Measurements from ENCODE around the gene TFDP2. TPM values are rescaled to one million over a fixed set of nuclear protein-coding genes. Genes with fewer than 3 reads are reported as not detected.

The TFDP2 gene
- total and polyA plus RNA-seq, 9 of the 15 experiments (the other 6 are each of a cell fraction or from before 2014, with no cell fraction given): 95.6 to 179 (median 126) TPM

- no peaks in the 10 kb centered on the region; a peak in 1 of 5 replicates for H3K4me1 ChIP-seq (replicated peaks in 1 of 2; ENCODE audit: control insufficient read depth in 2 of 2, insufficient read depth in 2 of 2, low read length in 2 of 2)
- H3K9me1 ChIP-seq (ENCODE audit: control insufficient read depth, insufficient read depth, low read length): no peaks in the 10 kb centered on the region
- DNase-seq (ENCODE audit: extremely low read depth in 1 of 4, low spot score in 3 of 4) (no peak), FAIRE-seq (no peak), ATAC-seq (no peak)
- ChIA-PET POLR2A (no interaction called here), CTCF (ENCODE audit: low intra/inter-chr PET ratio) (no interaction called here)
- H3K79me2 ChIP-seq (ENCODE audit: control insufficient read depth, insufficient read depth, low read length): peaks cover 86% of the 10 kb centered on the region
- intact Hi-C loops (cut with micrococcal nuclease): no loop called here
- H3K4me2 ChIP-seq (ENCODE audit: insufficient read depth, low read length): no peak overlapping the region
- 95% methylated on average over 1 of the region's 1 CpG for WGBS (ENCODE audit: insufficient coverage, low coverage, missing lambda C conversion rate)
- no peaks in the 10 kb centered on the region for H3K9me3 ChIP-seq (replicated peaks; ENCODE audit: control insufficient read depth, insufficient read depth, low read depth, low read length)
- H3K4me3 ChIP-seq: no peak overlapping the region
- no peaks in the 10 kb centered on the region for H3K27me3 ChIP-seq (ENCODE audit: control insufficient read depth in 2 of 2, insufficient read depth in 2 of 2, low read length in 2 of 2)
- no TSS peak for BruUV-seq (replicated peaks)
- no peak overlapping the region for H3K27ac ChIP-seq (ENCODE audit: extremely low read depth, low read depth, low read length)
- no peaks in the 10 kb centered on the region for H4K20me1 ChIP-seq (replicated peaks; ENCODE audit: control insufficient read depth, insufficient read depth, low read length)
- H2AFZ ChIP-seq (ENCODE audit: low read depth, low read length): no peak overlapping the region
- H3K36me3 ChIP-seq (ENCODE audit: control insufficient read depth, insufficient read depth, low read length): peaks cover 66% of the 10 kb centered on the region
- no peak overlapping the region for H3K9ac ChIP-seq (ENCODE audit: insufficient read depth in 1 of 2, low read depth in 2 of 2, low read length in 2 of 2)
- in situ Hi-C loops (cut with MboI): no loop called here
- TF ChIP-seq DMBX1 (CRISPR knock-in tag; IDR thresholded peaks at IDR 0.05; ENCODE audit: borderline replicate concordance) (no peak), OTX1 (CRISPR knock-in tag; IDR thresholded peaks at IDR 0.05) (no peak), CTBP1 (IDR thresholded peaks at IDR 0.05; ENCODE audit: borderline replicate concordance) (no peak), KAT7 (CRISPR knock-in tag; IDR thresholded peaks at IDR 0.05; ENCODE audit: borderline replicate concordance) (no peak), PRMT5 (CRISPR knock-in tag; IDR thresholded peaks at IDR 0.05) (no peak), BHLHE40 (IDR thresholded peaks at IDR 0.05; ENCODE audit: low read length) (no peak), ZC3H4 (CRISPR knock-in tag; IDR thresholded peaks at IDR 0.05; ENCODE audit: borderline replicate concordance) (no peak), ZNF79 (CRISPR knock-in tag; IDR thresholded peaks at IDR 0.05; ENCODE audit: low read depth) (no peak), FOXK1 (CRISPR knock-in tag; IDR thresholded peaks at IDR 0.05; ENCODE audit: borderline replicate concordance) (no peak), MGA (IDR thresholded peaks at IDR 0.05) (no peak), NFATC3 (IDR thresholded peaks at IDR 0.05) (no peak), MEF2A (IDR thresholded peaks at IDR 0.05; ENCODE audit: control insufficient read depth, low read depth, low read length) (no peak), CBX5 (IDR thresholded peaks at IDR 0.05; ENCODE audit: borderline replicate concordance, low read depth) (no peak), ZNF12 (CRISPR knock-in tag; IDR thresholded peaks at IDR 0.05) (no peak), TGIF2 (CRISPR knock-in tag; IDR thresholded peaks at IDR 0.05) (no peak)
These were observed 250.4 kb downstream of the TFDP2 start for GRCh38 chr3:141898908-141899307.

Measured in K562 (cell line).